SU-DHL-6 (cell line): Measurements from ENCODE around the gene HSFX1.

ENCODE experiments used
- H2AFZ ChIP-seq: fragments of 200-600 bp; sonication (generic); 2 replicates; pipeline ENCODE4 v1.6.1; 2014; ENCODE audit warnings: low read depth, mild to moderate bottlenecking, moderate library complexity, mixed read lengths, antibody characterized with exemption, low read length; ENCODE audit not compliant: severe bottlenecking
- H3F3A ChIP-seq: fragments of 200-600 bp; shearing (Covaris generic); 2 replicates; pipeline ENCODE4 v1.6.0; 2016; ENCODE audit warnings: antibody characterized with exemption, mild to moderate bottlenecking; ENCODE audit not compliant: insufficient read depth
- H3K27ac ChIP-seq: fragments of 200-600 bp; sonication (generic); 2 replicates; pipeline ENCODE4 v1.5.1; 2016; ENCODE audit warnings: low read depth, mild to moderate bottlenecking, low read length, moderate library complexity, mixed read lengths
- H3K27me3 ChIP-seq: fragments of 200-600 bp; sonication (generic), shearing (Covaris generic); 2 replicates; pipeline ENCODE4 v1.6.0; 2014; ENCODE audit warnings: mild to moderate bottlenecking, low read length
- H3K36me3 ChIP-seq: fragments of 200-600 bp; sonication (generic); 2 replicates; pipeline ENCODE4 v1.6.1; 2014; ENCODE audit warnings: mild to moderate bottlenecking, low read length, mixed read lengths
- H3K4me2 ChIP-seq: fragments of 300-600, 200-600 bp; shearing (Covaris generic), sonication (generic); 2 replicates; pipeline ENCODE4 v1.6.0; 2014; ENCODE audit warnings: low read length, low read depth, mild to moderate bottlenecking; ENCODE audit not compliant: poor library complexity, severe bottlenecking
- H3K4me3 ChIP-seq: fragments of 200-600 bp; sonication (generic); 2 replicates; pipeline ENCODE4 v1.5.1; 2014; ENCODE audit warnings: antibody characterized with exemption, low read length, mild to moderate bottlenecking, mixed read lengths; ENCODE audit not compliant: insufficient read depth, poor library complexity, severe bottlenecking
- H3K79me2 ChIP-seq: fragments of 200-600 bp; sonication (generic); 2 replicates; pipeline ENCODE4 v1.6.1; 2014; ENCODE audit warnings: mild to moderate bottlenecking, low read length, moderate library complexity; ENCODE audit not compliant: insufficient read depth
- H3K9ac ChIP-seq: fragments of 200-600 bp; sonication (generic); 2 replicates; pipeline ENCODE4 v1.7.0; 2014; ENCODE audit warnings: mild to moderate bottlenecking, low read length
- H3K9me2 ChIP-seq: fragments of 200-600 bp; sonication (generic); replicated peaks from 2 replicates; pipeline ENCODE4 v1.6.1; 2014; ENCODE audit warnings: low read length; ENCODE audit not compliant: insufficient read depth
- H3K9me3 ChIP-seq: fragments of 200-600 bp; sonication (generic); 2 replicates; pipeline ENCODE4 v1.6.1; 2014; ENCODE audit warnings: low read length, mixed read lengths; ENCODE audit not compliant: insufficient read depth
- H4K20me1 ChIP-seq: fragments of 200-600 bp; sonication (generic); 2 replicates; pipeline ENCODE4 v1.6.1; 2014; ENCODE audit warnings: low read depth, mild to moderate bottlenecking, antibody characterized with exemption, low read length, moderate library complexity, mixed read lengths
- EZH2phosphoT487 ChIP-seq: fragments of 200-600 bp; sonication (generic), shearing (Covaris generic); conservative IDR thresholded peaks from 2 replicates; pipeline ENCODE4 v1.6.1; 2018; ENCODE audit warnings: mild to moderate bottlenecking, antibody characterized with exemption, low read length, moderate library complexity, mixed read lengths
- TF ChIP-seq, protein P1 (sequence below): fragments of 200-600 bp; sonication (generic); IDR thresholded peaks from one replicate; pipeline ENCODE4 v1.5.1; 2017; ENCODE audit warnings: antibody characterized with exemption, mild to moderate bottlenecking, low read length, moderate library complexity; ENCODE audit not compliant: insufficient read depth, poor library complexity, severe bottlenecking

The HSFX1 gene

DNA sequence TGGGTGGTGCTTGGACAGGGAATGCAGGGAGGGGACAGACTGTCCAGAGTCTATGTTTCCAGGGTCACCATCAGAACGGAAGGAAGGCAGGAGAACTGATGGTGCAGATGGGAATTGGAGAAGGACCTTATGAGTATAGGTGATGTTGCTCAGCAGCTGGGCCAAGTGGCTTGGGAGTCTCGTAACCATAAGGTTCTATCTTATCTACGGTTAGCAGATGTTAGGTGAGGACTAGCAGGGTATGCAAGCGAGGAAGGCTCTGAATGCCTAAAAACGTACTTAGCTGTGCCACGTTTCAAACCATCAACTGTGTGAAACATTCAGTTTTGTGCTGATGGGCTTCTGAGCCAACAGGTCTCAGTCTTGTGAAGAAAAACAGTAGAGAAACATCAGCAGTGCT lies 30.2 kb downstream of the HSFX1 start:
- H3K9ac ChIP-seq = no peak overlapping the region
- no peaks in the 10 kb centered on the region for H3K36me3 ChIP-seq
- H3K27me3 ChIP-seq = no peaks in the 10 kb centered on the region
- H2AFZ ChIP-seq = no peak overlapping the region
- TF ChIP-seq EZH2phosphoT487 = no peak
- TF ChIP-seq, protein P1, sequence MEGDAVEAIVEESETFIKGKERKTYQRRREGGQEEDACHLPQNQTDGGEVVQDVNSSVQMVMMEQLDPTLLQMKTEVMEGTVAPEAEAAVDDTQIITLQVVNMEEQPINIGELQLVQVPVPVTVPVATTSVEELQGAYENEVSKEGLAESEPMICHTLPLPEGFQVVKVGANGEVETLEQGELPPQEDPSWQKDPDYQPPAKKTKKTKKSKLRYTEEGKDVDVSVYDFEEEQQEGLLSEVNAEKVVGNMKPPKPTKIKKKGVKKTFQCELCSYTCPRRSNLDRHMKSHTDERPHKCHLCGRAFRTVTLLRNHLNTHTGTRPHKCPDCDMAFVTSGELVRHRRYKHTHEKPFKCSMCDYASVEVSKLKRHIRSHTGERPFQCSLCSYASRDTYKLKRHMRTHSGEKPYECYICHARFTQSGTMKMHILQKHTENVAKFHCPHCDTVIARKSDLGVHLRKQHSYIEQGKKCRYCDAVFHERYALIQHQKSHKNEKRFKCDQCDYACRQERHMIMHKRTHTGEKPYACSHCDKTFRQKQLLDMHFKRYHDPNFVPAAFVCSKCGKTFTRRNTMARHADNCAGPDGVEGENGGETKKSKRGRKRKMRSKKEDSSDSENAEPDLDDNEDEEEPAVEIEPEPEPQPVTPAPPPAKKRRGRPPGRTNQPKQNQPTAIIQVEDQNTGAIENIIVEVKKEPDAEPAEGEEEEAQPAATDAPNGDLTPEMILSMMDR = no peak
- no peaks in the 10 kb centered on the region for H3F3A ChIP-seq
- no peaks in the 10 kb centered on the region for H3K79me2 ChIP-seq
- H3K27ac ChIP-seq = no peak overlapping the region
- no peaks in the 10 kb centered on the region for H3K9me2 ChIP-seq
- H3K9me3 ChIP-seq = no peaks in the 10 kb centered on the region
- H3K4me2 ChIP-seq = no peak overlapping the region
- H3K4me3 ChIP-seq = no peak overlapping the region
- no peaks in the 10 kb centered on the region for H4K20me1 ChIP-seq

DNA sequence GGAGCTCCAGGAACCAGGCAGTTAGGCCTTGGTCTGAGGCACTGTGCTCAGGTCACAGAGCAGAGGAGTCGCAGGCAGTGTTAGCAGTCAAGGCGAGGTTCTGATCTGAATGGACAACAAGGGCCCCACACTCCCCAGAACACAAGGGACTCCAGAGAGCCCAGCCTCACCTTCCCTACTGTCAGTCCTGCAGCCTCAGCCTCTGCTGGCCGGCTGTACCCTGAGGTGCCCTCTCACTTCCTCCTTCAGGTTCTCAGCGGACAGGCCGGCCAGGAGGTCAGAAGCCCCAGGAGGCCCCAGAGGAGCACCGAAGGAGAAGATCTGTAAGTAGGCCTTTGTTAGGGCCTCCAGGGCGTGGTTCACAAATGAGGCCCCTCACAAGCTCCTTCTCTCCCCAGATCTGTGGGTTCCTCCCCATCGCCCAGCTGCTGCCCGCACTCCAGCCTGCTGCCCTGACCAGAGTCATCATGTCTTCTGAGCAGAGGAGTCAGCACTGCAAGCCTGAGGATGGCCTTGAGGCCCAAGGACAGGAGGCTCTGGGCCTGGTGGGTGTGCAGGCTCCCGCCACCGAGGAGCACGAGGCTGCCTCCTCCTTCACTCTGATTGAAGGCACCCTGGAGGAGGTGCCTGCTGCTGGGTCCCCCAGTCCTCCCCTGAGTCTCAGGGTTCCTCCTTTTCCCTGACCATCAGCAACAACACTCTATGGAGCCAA lies 34.0 kb downstream of the HSFX1 start:
- TF ChIP-seq EZH2phosphoT487 = no peak
- TF ChIP-seq, protein P1 = no peak
- H3K27ac ChIP-seq = no peak overlapping the region
- no peak overlapping the region for H2AFZ ChIP-seq
- no peaks in the 10 kb centered on the region for H4K20me1 ChIP-seq
- no peaks in the 10 kb centered on the region for H3K27me3 ChIP-seq
- H3F3A ChIP-seq = no peaks in the 10 kb centered on the region
- H3K9me2 ChIP-seq = no peaks in the 10 kb centered on the region
- no peak overlapping the region for H3K9ac ChIP-seq
- H3K4me3 ChIP-seq = no peak overlapping the region
- H3K36me3 ChIP-seq = no peaks in the 10 kb centered on the region
- H3K79me2 ChIP-seq = no peaks in the 10 kb centered on the region
- H3K4me2 ChIP-seq = no peak overlapping the region
- H3K9me3 ChIP-seq = no peaks in the 10 kb centered on the region

DNA sequence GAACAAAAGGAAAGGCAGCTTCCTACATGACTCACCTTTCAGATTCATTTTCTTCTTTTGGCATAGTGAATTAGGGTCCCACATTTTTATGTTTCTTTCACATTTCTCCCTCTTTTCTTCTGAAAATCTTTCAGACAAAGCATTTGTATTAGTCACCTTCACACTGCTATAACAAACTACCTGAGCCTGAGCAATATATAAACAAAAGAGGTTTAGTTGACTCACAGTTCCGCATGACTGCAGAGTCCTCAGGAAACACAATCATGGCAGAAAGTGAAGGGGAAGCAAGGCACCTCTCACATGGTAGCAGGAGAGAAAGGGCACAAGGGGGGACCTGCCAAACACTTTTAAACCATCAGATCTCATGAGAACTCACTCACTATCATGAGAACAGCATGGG lies 44.8 kb downstream of the HSFX1 start:
- Histone ChIP-seq H3K9me3 (no peaks in the 10 kb centered on the region), H3K27ac (no peak overlapping the region), H3K4me2 (no peak overlapping the region), H3K9ac (no peak overlapping the region), H3K4me3 (no peak overlapping the region), H3K9me2 (no peaks in the 10 kb centered on the region), H2AFZ (no peak overlapping the region), H3F3A (no peaks in the 10 kb centered on the region), H3K27me3 (no peaks in the 10 kb centered on the region), H3K36me3 (no peaks in the 10 kb centered on the region), H4K20me1 (no peaks in the 10 kb centered on the region), H3K79me2 (no peaks in the 10 kb centered on the region)
- no peak for TF ChIP-seq EZH2phosphoT487
- TF ChIP-seq, protein P1 = no peak
